Activated naive CD4-positive, alpha-beta T cell treated with anti-CD3 and anti-CD28 coated beads, Interleukin-2, amount 50 U/mL, for 24 hours (primary cell): ENCODE data around the gene SANBR.

ENCODE experiments used
- H3K27ac Mint-ChIP-seq: one replicate; pipeline ENCODE4 v1.8.0; 2021; ENCODE audit warnings: mild to moderate bottlenecking, mixed read lengths
- H3K27me3 Mint-ChIP-seq: one replicate; pipeline ENCODE4 v1.8.0; 2021; ENCODE audit warnings: mixed read lengths
- H3K36me3 Mint-ChIP-seq: one replicate; pipeline ENCODE4 v1.8.0; 2021; ENCODE audit warnings: mixed read lengths
- H3K4me1 Mint-ChIP-seq: one replicate; pipeline ENCODE4 v1.8.0; 2021; ENCODE audit warnings: mixed read lengths
- H3K4me3 Mint-ChIP-seq: one replicate; pipeline ENCODE4 v1.8.0; 2021; ENCODE audit warnings: mild to moderate bottlenecking, mixed read lengths
- H3K9me3 Mint-ChIP-seq: one replicate; pipeline ENCODE4 v1.8.0; 2021; ENCODE audit warnings: mixed read lengths

Gene SANBR

GRCh38 chr2:61045999-61046398 is 19.7 kb upstream of the SANBR start:
- Mint-ChIP-seq H3K27me3 (no peaks in the 10 kb centered on the region), H3K4me3 (no peak overlapping the region), H3K4me1 (peaks cover 12% of the 10 kb centered on the region), H3K36me3 (peaks cover 10% of the 10 kb centered on the region), H3K9me3 (no peaks in the 10 kb centered on the region), H3K27ac (no peak overlapping the region)

DNA sequence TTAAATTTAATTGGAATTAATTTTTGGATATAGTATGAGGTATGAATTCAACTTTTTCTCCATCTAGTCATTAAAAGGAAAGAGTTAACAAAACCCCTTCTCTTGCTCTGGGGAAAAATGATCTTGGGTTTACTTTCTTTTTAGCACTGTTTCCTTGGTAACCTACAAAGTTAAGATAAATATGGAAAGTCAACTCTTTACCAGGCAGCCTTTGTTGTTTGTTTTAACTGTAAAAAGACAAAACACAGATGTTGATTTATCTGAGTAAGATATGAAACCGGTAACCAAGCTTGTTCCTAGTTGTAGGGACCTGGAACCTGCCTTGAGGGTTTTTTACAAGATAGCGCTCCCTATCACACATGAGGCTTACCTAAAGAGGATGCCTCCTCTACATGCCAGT is 10.1 kb upstream of the SANBR start:
- Mint-ChIP-seq H3K9me3 (no peaks in the 10 kb centered on the region), H3K4me3 (no peak overlapping the region), H3K27me3 (no peaks in the 10 kb centered on the region), H3K36me3 (peaks cover 6% of the 10 kb centered on the region), H3K27ac (no peak overlapping the region), H3K4me1 (peaks cover 6% of the 10 kb centered on the region)

- Mint-ChIP-seq H3K27ac (no peak overlapping the region), H3K36me3 (peaks cover 6% of the 10 kb centered on the region), H3K9me3 (no peaks in the 10 kb centered on the region), H3K27me3 (no peaks in the 10 kb centered on the region), H3K4me3 (no peak overlapping the region), H3K4me1 (peaks cover 6% of the 10 kb centered on the region)
Measured at GRCh38 chr2:61057562-61057961, 8.1 kb upstream of the SANBR start.

GRCh38 chr2:61059382-61059781 is 6.3 kb upstream of the SANBR start:
- H3K27ac Mint-ChIP-seq, result no peak overlapping the region
- H3K4me1 Mint-ChIP-seq, result peaks cover 6% of the 10 kb centered on the region
- no peaks in the 10 kb centered on the region for H3K9me3 Mint-ChIP-seq
- H3K4me3 Mint-ChIP-seq, result no peak overlapping the region
- no peaks in the 10 kb centered on the region for H3K27me3 Mint-ChIP-seq
- H3K36me3 Mint-ChIP-seq, result peaks cover 3% of the 10 kb centered on the region

DNA sequence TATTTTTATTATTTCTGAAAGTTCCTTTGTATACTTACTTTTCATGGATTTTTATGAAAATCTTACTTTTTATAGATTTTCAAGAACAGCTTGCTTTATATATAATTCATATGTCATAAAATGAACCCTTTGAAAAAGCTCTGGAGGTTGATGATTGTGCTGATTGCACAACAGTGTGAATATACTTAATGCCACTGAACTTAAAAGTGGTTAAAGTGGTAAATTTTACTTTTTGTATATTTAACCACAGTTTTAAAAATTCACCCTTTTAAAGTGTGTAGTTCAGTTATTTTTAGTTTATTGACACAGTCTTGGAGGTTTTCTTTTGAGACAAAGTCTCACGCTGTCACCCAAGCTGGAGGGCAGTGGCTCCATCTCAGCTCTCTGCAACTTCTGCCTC is 8.4 kb downstream of the SANBR start:
- Mint-ChIP-seq H3K27ac (no peak overlapping the region), H3K36me3 (peaks cover 1% of the 10 kb centered on the region), H3K27me3 (no peaks in the 10 kb centered on the region), H3K4me3 (no peak overlapping the region), H3K4me1 (no peaks in the 10 kb centered on the region), H3K9me3 (no peaks in the 10 kb centered on the region)

GRCh38 chr2:61085883-61086282 is 20.2 kb downstream of the SANBR start:
- Mint-ChIP-seq H3K4me3 (no peak overlapping the region), H3K27ac (no peak overlapping the region)

GRCh38 chr2:61089797-61090196 is 24.1 kb downstream of the SANBR start:
- H3K27ac Mint-ChIP-seq, result no peak overlapping the region
- no peak overlapping the region for H3K4me3 Mint-ChIP-seq
- no peaks in the 10 kb centered on the region for H3K27me3 Mint-ChIP-seq
- no peaks in the 10 kb centered on the region for H3K9me3 Mint-ChIP-seq
- H3K4me1 Mint-ChIP-seq, result no peaks in the 10 kb centered on the region
- H3K36me3 Mint-ChIP-seq, result no peaks in the 10 kb centered on the region

More at GRCh38 chr2:61085883-61086282, 20.2 kb downstream of the SANBR start:
- Mint-ChIP-seq H3K27me3 (no peaks in the 10 kb centered on the region), H3K4me1 (no peaks in the 10 kb centered on the region), H3K36me3 (no peaks in the 10 kb centered on the region), H3K9me3 (no peaks in the 10 kb centered on the region)

GRCh38 chr2:61090386-61090921 is 24.8 kb downstream of the SANBR start:
- Mint-ChIP-seq H3K27me3 (no peaks in the 10 kb centered on the region), H3K36me3 (no peaks in the 10 kb centered on the region), H3K9me3 (no peaks in the 10 kb centered on the region), H3K4me1 (no peaks in the 10 kb centered on the region), H3K27ac (no peak overlapping the region), H3K4me3 (no peak overlapping the region)

GRCh38 chr2:61091485-61091884 is 25.8 kb downstream of the SANBR start:
- H3K27me3 Mint-ChIP-seq, result no peaks in the 10 kb centered on the region
- peaks cover 2% of the 10 kb centered on the region for H3K36me3 Mint-ChIP-seq
- no peaks in the 10 kb centered on the region for H3K4me1 Mint-ChIP-seq
- H3K4me3 Mint-ChIP-seq, result no peak overlapping the region
- H3K9me3 Mint-ChIP-seq, result no peaks in the 10 kb centered on the region
- no peak overlapping the region for H3K27ac Mint-ChIP-seq

- Mint-ChIP-seq H3K36me3 (peaks cover 2% of the 10 kb centered on the region), H3K4me1 (no peaks in the 10 kb centered on the region), H3K27ac (no peak overlapping the region), H3K27me3 (no peaks in the 10 kb centered on the region), H3K4me3 (no peak overlapping the region), H3K9me3 (no peaks in the 10 kb centered on the region)
Measured at GRCh38 chr2:61096438-61096837, 30.8 kb downstream of the SANBR start.

- Mint-ChIP-seq H3K27me3 (no peaks in the 10 kb centered on the region), H3K9me3 (no peaks in the 10 kb centered on the region), H3K36me3 (peaks cover 2% of the 10 kb centered on the region), H3K4me3 (no peak overlapping the region), H3K27ac (no peak overlapping the region), H3K4me1 (no peaks in the 10 kb centered on the region)
Measured at GRCh38 chr2:61100801-61101200, 35.1 kb downstream of the SANBR start.

GRCh38 chr2:61109291-61109690 is 43.6 kb downstream of the SANBR start:
- Mint-ChIP-seq H3K4me1 (no peaks in the 10 kb centered on the region), H3K4me3 (no peak overlapping the region), H3K36me3 (no peaks in the 10 kb centered on the region), H3K9me3 (no peaks in the 10 kb centered on the region), H3K27me3 (no peaks in the 10 kb centered on the region), H3K27ac (no peak overlapping the region)

GRCh38 chr2:61111708-61112107 is 46.0 kb downstream of the SANBR start:
- H3K4me3 Mint-ChIP-seq, result no peak overlapping the region
- H3K27ac Mint-ChIP-seq, result peak overlapping the region; percentile 11
- no peaks in the 10 kb centered on the region for H3K9me3 Mint-ChIP-seq

DNA sequence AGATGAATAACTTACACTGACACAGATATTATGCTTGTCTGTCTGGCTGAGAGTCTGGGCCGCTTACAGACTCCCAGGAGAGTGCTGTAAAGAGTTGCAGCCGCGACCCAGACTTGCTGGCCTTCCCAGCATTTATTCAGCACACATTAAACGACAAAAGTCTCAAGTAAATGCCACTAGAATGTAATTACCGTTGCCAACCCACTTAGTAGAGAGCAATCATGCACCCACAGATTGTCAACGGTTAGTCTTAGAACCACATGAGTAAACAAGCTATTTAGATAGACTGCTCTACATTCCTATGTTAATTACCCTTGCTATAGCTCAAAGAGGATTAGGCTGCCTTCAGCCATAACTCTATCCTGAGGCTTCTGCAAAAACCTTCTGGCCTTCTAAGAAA is 48.5 kb downstream of the SANBR start:
- Mint-ChIP-seq H3K4me1 (no peaks in the 10 kb centered on the region), H3K27ac (no peak overlapping the region), H3K9me3 (no peaks in the 10 kb centered on the region)

More at GRCh38 chr2:61111708-61112107, 46.0 kb downstream of the SANBR start:
- no peaks in the 10 kb centered on the region for H3K4me1 Mint-ChIP-seq
- no peaks in the 10 kb centered on the region for H3K27me3 Mint-ChIP-seq
- H3K36me3 Mint-ChIP-seq, result no peaks in the 10 kb centered on the region

More for the DNA sequence above, 48.5 kb downstream of the SANBR start:
- Mint-ChIP-seq H3K36me3 (peaks cover 2% of the 10 kb centered on the region), H3K27me3 (no peaks in the 10 kb centered on the region), H3K4me3 (no peak overlapping the region)
